Astrocyte (in vitro differentiated cells and primary cell): Measurements from ENCODE around the gene MYH7B. TPM values are rescaled to one million over a fixed set of nuclear protein-coding genes. Genes with fewer than 3 reads are reported as not detected.

Experiments used
- DNase-seq: peaks from one replicate; pipeline ENCODE4 v3.0.0-alpha.2; 2010; ENCODE audit warnings: low read depth
- FAIRE-seq: peaks from 2 replicates; lab custom pipeline; 2011; peaks lifted over from hg19 to GRCh38; lab: Jason Lieb, UNC
- H2AFZ ChIP-seq: 2 replicates; pipeline ENCODE4 v1.6.0; 2012; ENCODE audit warnings: low read depth, low read length, inconsistent platforms
- H3K27ac ChIP-seq: 2 replicates; pipeline ENCODE4 v1.5.1; 2011; ENCODE audit warnings: low read depth, low read length, inconsistent platforms
- H3K27me3 ChIP-seq: 2 replicates; pipeline ENCODE4 v1.6.0; 2011; ENCODE audit warnings: low read length, inconsistent platforms; ENCODE audit not compliant: insufficient read depth
- H3K36me3 ChIP-seq: 2 replicates; pipeline ENCODE4 v1.5.1; 2011; ENCODE audit warnings: low read length, inconsistent platforms; ENCODE audit not compliant: insufficient read depth
- H3K4me1 ChIP-seq: 2 replicates; pipeline ENCODE4 v1.5.1; 2011; ENCODE audit warnings: low read length, inconsistent platforms; ENCODE audit not compliant: insufficient read depth
- H3K4me2 ChIP-seq: 2 replicates; pipeline ENCODE4 v1.6.0; 2012; ENCODE audit warnings: low read length, inconsistent platforms
- H3K4me3 ChIP-seq: 2 replicates; pipeline ENCODE4 v1.5.1; 2011; ENCODE audit warnings: low read depth, mild to moderate bottlenecking, low read length, inconsistent platforms; ENCODE audit not compliant: insufficient read depth
- H3K79me2 ChIP-seq: 2 replicates; pipeline ENCODE4 v1.6.0; 2012; ENCODE audit warnings: mild to moderate bottlenecking, low read length, inconsistent platforms; ENCODE audit not compliant: insufficient read depth
- H3K9ac ChIP-seq: 2 replicates; pipeline ENCODE4 v1.6.0; 2012; ENCODE audit warnings: mild to moderate bottlenecking, low read length, inconsistent platforms
- H3K9me3 ChIP-seq: 2 replicates; pipeline ENCODE4 v1.5.1; 2012; ENCODE audit warnings: low read depth, mild to moderate bottlenecking, low read length, inconsistent platforms; ENCODE audit not compliant: insufficient read depth
- H4K20me1 ChIP-seq: 2 replicates; pipeline ENCODE4 v1.6.0; 2012; ENCODE audit warnings: low read length, inconsistent platforms; ENCODE audit not compliant: insufficient read depth
- H3K27ac Mint-ChIP-seq: one replicate; pipeline ENCODE4 v1.8.0; 2021; ENCODE audit warnings: mild to moderate bottlenecking, mixed read lengths; ENCODE audit not compliant: unreplicated experiment
- H3K27me3 Mint-ChIP-seq: one replicate; pipeline ENCODE4 v1.8.0; 2021; ENCODE audit warnings: low read depth, mixed read lengths; ENCODE audit not compliant: unreplicated experiment
- H3K36me3 Mint-ChIP-seq: one replicate; pipeline ENCODE4 v1.8.0; 2021; ENCODE audit warnings: low read depth, mixed read lengths; ENCODE audit not compliant: unreplicated experiment
- H3K4me1 Mint-ChIP-seq: one replicate; pipeline ENCODE4 v1.8.0; 2021; ENCODE audit warnings: low read depth, mixed read lengths; ENCODE audit not compliant: unreplicated experiment
- H3K4me3 Mint-ChIP-seq: one replicate; pipeline ENCODE4 v1.8.0; 2021; ENCODE audit warnings: mild to moderate bottlenecking, moderate library complexity, mixed read lengths; ENCODE audit not compliant: unreplicated experiment
- H3K9me3 Mint-ChIP-seq: one replicate; pipeline ENCODE4 v1.8.0; 2021; ENCODE audit warnings: mild to moderate bottlenecking, mixed read lengths; ENCODE audit not compliant: unreplicated experiment
- CTCF ChIP-seq: IDR thresholded peaks from 2 replicates; pipeline ENCODE4 v1.5.1; 2011; ENCODE audit warnings: low read depth, mild to moderate bottlenecking, inconsistent platforms, low read length, moderate library complexity; ENCODE audit not compliant: insufficient read depth
- EZH2 ChIP-seq: IDR thresholded peaks from 2 replicates; pipeline ENCODE4 v1.6.1; 2012; ENCODE audit warnings: mild to moderate bottlenecking, low read length, inconsistent platforms; ENCODE audit not compliant: insufficient read depth
- total RNA-seq: library from RNA; stranded (reverse); gene quantifications from 2 replicates; pipeline ENCODE4 v1.2.1, GENCODE V29; 2021

MYH7B gene
- total RNA-seq, 1 donor from 2014 or later: 0.11 TPM

- Histone ChIP-seq H3K27me3 (no peaks in the 10 kb centered on the region), H3K9me3 (no peaks in the 10 kb centered on the region), H4K20me1 (peaks cover 55% of the 10 kb centered on the region), H3K27ac (no peak overlapping the region), H3K9ac (no peak overlapping the region), H3K4me2 (no peak overlapping the region), H2AFZ (no peak overlapping the region), H3K79me2 (no peaks in the 10 kb centered on the region), H3K36me3 (peaks cover 4% of the 10 kb centered on the region), H3K4me3 (no peak overlapping the region), H3K4me1 (no peaks in the 10 kb centered on the region)
- Mint-ChIP-seq H3K27ac (no peak overlapping the region), H3K9me3 (no peaks in the 10 kb centered on the region), H3K4me3 (no peak overlapping the region), H3K27me3 (no peaks in the 10 kb centered on the region), H3K4me1 (peaks cover 3% of the 10 kb centered on the region), H3K36me3 (peaks cover 19% of the 10 kb centered on the region)
- FAIRE-seq: no peak
- no peak for DNase-seq
- TF ChIP-seq CTCF (no peak), EZH2 (no peak)
These were observed 44.7 kb downstream of the MYH7B start for GRCh38 chr20:35000311-35000921.

GRCh38 chr20:35000922-35001595 is 45.4 kb downstream of the MYH7B start:
- H3K36me3 Mint-ChIP-seq: peaks cover 19% of the 10 kb centered on the region
- FAIRE-seq (no peak), DNase-seq (no peak)
- Histone ChIP-seq H2AFZ (no peak overlapping the region), H3K4me3 (no peak overlapping the region), H3K4me1 (no peaks in the 10 kb centered on the region), H3K27me3 (no peaks in the 10 kb centered on the region), H3K27ac (no peak overlapping the region), H3K79me2 (no peaks in the 10 kb centered on the region), H3K4me2 (no peak overlapping the region), H3K9me3 (no peaks in the 10 kb centered on the region), H3K9ac (no peak overlapping the region), H4K20me1 (peaks cover 50% of the 10 kb centered on the region), H3K36me3 (peaks cover 5% of the 10 kb centered on the region)
- H3K4me1 Mint-ChIP-seq: peaks cover 3% of the 10 kb centered on the region
- no peak overlapping the region for H3K4me3 Mint-ChIP-seq
- no peak overlapping the region for H3K27ac Mint-ChIP-seq
- no peaks in the 10 kb centered on the region for H3K9me3 Mint-ChIP-seq
- H3K27me3 Mint-ChIP-seq: no peaks in the 10 kb centered on the region
- TF ChIP-seq CTCF: no peak
- no peak for TF ChIP-seq EZH2
